ENCODE data around the gene HOXA6.

Gene HOXA6

DNA sequence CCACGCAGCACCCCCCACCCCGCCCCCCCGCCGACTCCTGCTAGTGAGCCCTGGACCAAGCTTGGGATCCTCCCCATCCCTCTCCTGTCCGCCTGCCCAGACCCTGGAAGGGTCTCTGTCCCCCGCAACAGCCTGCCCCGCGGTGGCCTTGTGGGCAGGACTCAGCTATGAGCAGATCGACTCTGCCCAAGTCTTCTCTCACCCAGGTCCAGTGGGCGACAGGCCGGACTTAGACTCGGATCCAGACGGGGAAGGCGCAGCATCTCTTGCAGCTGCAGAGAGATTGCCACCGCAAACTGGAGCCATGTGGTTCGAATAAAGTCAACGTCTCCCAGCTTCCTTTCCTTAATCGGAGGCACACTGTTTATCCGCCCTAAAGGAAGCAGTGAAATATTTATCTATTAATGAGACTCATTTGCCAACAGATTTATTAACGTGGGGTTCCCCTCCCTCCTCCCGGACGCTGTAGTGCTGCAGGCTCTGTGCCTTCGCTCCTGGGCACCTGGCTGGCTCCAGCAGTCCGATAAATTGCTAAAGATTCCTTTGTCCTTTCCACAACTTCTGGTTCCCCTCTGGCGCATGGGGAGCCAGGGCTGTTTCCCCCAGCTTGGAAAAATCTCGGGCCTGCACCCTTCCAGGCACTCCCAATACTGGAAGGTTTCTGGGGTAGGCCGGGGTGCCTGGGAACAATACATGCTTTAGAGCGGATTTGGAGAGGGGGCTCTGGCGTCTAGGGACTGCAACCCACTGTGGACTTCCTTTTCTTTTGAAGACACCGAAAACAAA, 9.5 kb upstream of the HOXA6 start:
- CTCF ChIA-PET, result no interaction called here
- peak overlapping the region; percentile 80 for H3K27ac Mint-ChIP-seq
- H3K4me3 Mint-ChIP-seq, result peak overlapping the region; percentile 48
- H3K9me3 Mint-ChIP-seq, result peaks cover 1% of the 10 kb centered on the region
- H3K36me3 Mint-ChIP-seq, result peaks cover 6% of the 10 kb centered on the region
- H3K4me1 Mint-ChIP-seq, result peaks cover 21% of the 10 kb centered on the region
- peaks cover 100% of the 10 kb centered on the region for H3K27me3 Mint-ChIP-seq
- DNase-seq, result peak; percentile 17

DNA sequence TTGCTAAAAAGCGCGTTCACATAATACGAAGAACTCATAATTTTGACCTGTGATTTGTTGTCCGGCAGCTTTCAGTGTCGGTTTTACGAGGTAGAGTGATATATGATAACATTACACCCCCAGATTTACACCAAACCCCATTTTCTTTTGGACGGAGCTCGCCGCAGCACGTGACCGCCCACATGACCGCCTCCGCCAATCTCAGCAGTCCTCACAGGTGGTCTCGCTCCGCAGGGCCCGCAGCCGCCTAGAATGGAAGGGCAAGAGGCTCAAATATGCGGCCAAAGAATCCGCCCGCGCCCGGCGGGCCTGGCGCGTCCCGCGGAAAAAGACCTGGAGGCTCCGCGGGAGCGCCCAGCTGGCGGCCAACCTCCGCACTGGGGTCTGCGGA, 8.9 kb upstream of the HOXA6 start, which contains the start of gene HOXA7:
HOXA7 (minus strand) TSS at position 168 of the 391 bp plus-strand sequence; CDS start at position 38, 130 bp downstream.
- Mint-ChIP-seq H3K27me3 (peaks cover 100% of the 10 kb centered on the region), H3K27ac (peak within 1 kb of the TSS; percentile 80), H3K4me1 (peaks cover 26% of the 10 kb centered on the region), H3K9me3 (peaks cover 1% of the 10 kb centered on the region), H3K4me3 (peak within 1 kb of the TSS; percentile 48), H3K36me3 (peaks cover 6% of the 10 kb centered on the region)
- no peak for DNase-seq
- CTCF ChIA-PET, result no interaction called here

DNA sequence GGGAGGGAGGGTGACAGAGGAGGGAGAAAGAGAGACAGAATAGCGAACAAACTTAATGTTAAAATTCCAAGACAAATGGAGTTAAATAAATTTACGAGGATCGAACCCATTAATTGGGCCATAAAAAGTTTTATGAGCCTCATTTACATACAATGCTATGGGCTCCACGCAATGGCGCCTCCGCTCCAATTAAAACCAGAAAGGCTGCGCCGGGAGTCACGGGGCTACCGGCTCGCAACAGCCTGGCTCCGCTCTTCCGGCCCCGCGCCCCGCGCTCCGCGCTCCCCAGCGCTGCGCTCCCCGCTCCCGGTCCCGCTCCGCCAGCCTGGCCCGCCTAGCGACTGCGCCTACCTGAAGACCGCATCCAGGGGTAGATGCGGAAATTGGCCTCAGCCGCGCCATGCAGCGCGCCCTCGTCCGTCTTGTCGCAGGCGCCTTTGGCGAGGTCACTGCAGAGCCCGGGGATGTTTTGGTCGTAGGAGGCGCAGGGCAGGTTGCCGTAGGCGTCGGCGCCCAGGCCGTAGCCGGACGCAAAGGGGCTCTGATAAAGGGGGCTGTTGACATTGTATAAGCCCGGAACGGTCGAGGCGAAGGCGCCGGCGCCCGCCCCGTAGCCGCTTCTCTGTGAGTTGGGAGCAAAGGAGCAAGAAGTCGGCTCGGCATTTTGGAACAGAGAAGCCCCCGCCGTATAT, 8.4 kb upstream of the HOXA6 start:
- H3K36me3 Mint-ChIP-seq, result peaks cover 6% of the 10 kb centered on the region
- peaks cover 100% of the 10 kb centered on the region for H3K27me3 Mint-ChIP-seq
- peak overlapping the region; percentile 33 for H3K4me3 Mint-ChIP-seq
- no peak for DNase-seq
- CTCF ChIA-PET, result no interaction called here
- peak overlapping the region; percentile 70 for H3K27ac Mint-ChIP-seq
- H3K9me3 Mint-ChIP-seq, result peaks cover 1% of the 10 kb centered on the region
- H3K4me1 Mint-ChIP-seq, result peaks cover 28% of the 10 kb centered on the region

DNA sequence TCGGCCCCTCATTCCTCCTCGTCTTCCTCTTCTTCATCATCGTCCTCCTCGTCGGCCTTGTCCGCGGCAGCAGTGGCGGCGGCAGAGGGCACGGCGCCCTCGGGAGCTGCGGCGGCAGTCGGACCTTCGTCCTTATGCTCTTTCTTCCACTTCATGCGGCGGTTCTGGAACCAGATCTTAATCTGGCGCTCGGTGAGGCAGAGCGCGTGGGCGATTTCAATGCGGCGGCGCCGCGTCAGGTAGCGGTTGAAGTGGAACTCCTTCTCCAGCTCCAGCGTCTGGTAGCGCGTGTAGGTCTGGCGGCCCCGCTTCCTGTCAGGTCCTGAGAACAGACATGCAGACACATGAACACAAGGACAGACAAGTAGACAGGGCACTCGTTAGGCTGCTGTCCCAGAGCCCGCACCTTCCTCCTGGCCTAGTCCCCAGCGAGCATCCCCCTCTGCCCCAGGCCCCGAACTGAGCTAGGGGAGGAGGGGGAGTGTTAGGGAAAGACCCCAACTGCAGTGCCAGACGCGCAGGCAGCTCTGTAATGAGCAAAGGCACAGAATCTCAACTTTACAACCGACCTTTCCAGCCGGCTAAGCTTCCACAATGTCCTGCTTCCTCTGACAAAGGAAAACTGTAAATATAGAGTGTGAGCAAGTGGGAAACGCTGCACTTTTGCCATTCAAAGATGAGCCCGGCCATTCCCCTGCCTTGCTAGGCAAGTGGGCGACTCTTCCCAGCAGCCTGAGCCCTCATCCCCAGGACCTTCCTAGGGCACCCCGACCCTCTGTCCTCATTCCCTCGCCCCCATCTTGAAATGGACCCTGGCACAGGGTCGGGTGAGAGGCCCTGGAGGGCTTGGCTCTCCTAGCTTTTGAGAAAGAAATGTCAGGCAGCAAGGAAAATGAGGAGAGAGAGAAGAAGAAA, 7.6 kb upstream of the HOXA6 start:
- CTCF ChIA-PET, result no interaction called here
- peaks cover 6% of the 10 kb centered on the region for H3K36me3 Mint-ChIP-seq
- H3K9me3 Mint-ChIP-seq, result peaks cover 1% of the 10 kb centered on the region
- H3K27me3 Mint-ChIP-seq, result peaks cover 100% of the 10 kb centered on the region
- H3K27ac Mint-ChIP-seq, result peak overlapping the region; percentile 61
- H3K4me1 Mint-ChIP-seq, result peaks cover 26% of the 10 kb centered on the region
- peak overlapping the region; percentile 33 for H3K4me3 Mint-ChIP-seq
- no peak for DNase-seq

DNA sequence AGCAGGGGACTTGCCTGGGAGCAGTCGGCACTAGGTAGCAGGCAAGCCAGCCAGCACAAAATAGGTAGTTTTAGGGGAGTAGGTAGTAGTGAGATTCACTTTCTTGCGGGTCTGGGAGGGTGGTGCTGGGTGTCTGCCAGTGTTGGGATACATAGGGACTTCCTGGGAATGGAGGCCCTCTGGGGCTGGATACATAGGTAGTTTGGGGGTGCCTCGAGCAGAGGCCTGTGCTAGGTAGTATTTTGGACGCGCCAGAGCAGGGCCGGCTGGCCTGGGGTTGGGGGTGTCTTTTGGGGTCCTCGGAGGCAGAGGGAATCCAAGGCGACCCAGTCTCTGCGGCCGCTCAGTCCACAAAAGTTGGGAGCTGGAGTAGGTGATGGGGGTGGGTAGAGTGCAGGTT, 6.8 kb upstream of the HOXA6 start:
- Mint-ChIP-seq H3K4me1 (peaks cover 24% of the 10 kb centered on the region), H3K36me3 (peaks cover 6% of the 10 kb centered on the region), H3K27me3 (peaks cover 100% of the 10 kb centered on the region), H3K4me3 (no peak overlapping the region), H3K9me3 (peaks cover 1% of the 10 kb centered on the region), H3K27ac (no peak overlapping the region)
- CTCF ChIA-PET, result no interaction called here
- no peak for DNase-seq

DNA sequence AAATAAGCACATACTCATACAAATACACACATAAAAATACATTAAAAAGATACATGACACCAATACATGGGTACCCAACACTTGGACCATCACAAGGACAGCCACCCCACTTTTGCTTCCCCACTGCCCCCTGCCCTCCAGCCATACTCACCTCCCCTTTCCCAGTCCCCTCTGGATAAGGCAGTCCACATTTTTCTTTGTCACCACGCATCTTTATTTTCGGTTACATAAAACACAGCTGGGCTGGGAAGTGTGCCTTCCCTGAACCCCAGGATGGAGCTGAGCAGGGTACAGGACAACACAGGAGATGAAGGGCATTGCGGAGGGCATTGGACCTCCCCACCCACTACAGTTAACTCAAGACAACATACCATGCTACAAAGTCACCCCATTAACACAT, 6.0 kb upstream of the HOXA6 start:
- Mint-ChIP-seq H3K4me3 (no peak overlapping the region), H3K27ac (peak overlapping the region; percentile 52), H3K27me3 (peaks cover 100% of the 10 kb centered on the region), H3K36me3 (peaks cover 3% of the 10 kb centered on the region), H3K9me3 (peaks cover 1% of the 10 kb centered on the region), H3K4me1 (peaks cover 22% of the 10 kb centered on the region)
- DNase-seq, result no peak
- CTCF ChIA-PET, result no interaction called here

DNA sequence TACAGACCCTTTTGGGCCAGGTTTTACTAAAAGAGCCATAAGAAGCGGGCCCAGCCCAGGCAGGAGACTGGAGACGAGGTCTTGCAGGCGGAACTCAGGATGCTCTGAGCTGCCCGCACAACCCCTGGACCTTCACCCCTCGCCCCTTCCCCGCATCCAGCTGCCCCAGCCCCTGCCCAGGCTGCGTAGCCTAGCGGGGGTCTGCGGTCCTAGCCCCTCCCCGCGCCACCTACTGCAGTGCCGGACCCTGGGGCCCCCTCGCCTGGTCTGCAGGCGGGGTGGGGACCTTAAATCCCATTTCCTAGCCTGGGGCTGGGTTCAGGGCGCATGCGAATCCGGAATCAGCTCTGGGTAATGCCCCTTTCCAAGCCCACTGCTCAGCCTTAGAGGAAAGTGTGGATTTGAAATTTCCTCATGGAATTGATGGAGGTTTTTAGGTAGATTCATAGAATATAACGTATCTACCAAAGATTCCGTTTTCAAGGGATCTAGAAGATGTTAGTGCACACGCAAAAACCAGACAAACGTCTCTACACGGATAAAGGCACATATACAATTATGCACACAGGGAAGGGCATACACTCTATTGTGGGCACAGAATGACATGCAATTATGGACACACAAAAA, 5.4 kb upstream of the HOXA6 start:
- DNase-seq, result no peak
- Mint-ChIP-seq H3K27ac (peak overlapping the region; percentile 52), H3K27me3 (peaks cover 100% of the 10 kb centered on the region), H3K9me3 (peaks cover 1% of the 10 kb centered on the region), H3K36me3 (peaks cover 1% of the 10 kb centered on the region), H3K4me1 (peaks cover 27% of the 10 kb centered on the region), H3K4me3 (no peak overlapping the region)
- CTCF ChIA-PET, result interaction anchor here (1.0 kb wide), 1 partner anchor 56 kb away, joined by 4 read pairs; no protein-coding TSS in a partner anchor

DNA sequence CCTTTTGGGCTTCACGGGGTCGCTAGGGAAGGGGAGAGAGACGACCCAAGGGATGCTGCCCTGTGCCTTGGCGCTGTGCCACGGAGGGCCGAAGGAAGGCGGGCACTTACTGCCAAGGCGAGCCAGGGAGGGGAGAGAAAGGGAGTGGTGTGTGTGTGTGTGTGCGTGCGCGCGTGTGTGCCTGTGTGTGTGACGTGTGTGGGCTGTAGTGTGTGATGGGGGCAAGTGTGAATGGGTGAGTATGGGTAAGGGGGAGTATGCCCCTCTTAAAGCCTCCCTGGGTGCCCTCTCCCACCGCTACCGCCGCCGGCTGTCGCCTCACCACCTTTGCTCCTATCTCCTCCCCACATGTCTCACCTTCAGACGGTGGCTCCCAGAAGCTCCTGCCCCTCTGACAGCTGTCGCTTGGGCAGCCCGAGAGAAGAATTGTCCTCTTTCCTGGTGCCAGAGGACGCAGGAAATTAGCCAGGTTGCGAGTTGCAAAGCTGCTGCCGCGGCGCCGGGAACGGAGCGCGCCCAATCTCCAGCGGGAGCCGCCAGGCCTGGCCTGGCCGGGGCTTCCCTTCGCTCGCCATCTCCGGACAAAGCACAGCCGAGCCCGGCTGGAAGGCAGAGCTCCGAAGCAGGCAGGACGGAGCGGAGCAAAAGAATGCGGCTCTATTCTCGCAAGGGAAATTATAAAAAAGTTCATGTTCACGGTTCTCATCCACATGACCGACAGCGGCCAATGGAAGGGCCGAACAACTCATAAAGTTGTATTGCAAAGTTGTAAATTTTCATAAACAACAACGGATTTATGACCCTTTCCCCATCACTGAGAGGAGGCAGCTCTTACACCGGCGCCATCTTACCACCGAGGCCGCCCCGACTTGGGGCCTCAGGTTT, 4.6 kb upstream of the HOXA6 start, which contains the start of gene HOXA3:
HOXA3 (minus strand) TSS at position 653 of the 885 bp plus-strand sequence. CDS start 41,943 bp downstream, outside the sequence.
- Mint-ChIP-seq H3K36me3 (peaks cover 1% of the 10 kb centered on the region), H3K4me3 (peak within 1 kb of the TSS; percentile 54), H3K4me1 (peaks cover 27% of the 10 kb centered on the region), H3K27ac (peak within 1 kb of the TSS; percentile 71), H3K9me3 (peaks cover 1% of the 10 kb centered on the region), H3K27me3 (peaks cover 100% of the 10 kb centered on the region)
- no peak for DNase-seq
- CTCF ChIA-PET, result interaction anchor here (1.0 to 1.7 kb wide), 2 partner anchors 55 to 56 kb away, joined by 4 to 6 read pairs; partner anchors contain the start of gene HOXA1

DNA sequence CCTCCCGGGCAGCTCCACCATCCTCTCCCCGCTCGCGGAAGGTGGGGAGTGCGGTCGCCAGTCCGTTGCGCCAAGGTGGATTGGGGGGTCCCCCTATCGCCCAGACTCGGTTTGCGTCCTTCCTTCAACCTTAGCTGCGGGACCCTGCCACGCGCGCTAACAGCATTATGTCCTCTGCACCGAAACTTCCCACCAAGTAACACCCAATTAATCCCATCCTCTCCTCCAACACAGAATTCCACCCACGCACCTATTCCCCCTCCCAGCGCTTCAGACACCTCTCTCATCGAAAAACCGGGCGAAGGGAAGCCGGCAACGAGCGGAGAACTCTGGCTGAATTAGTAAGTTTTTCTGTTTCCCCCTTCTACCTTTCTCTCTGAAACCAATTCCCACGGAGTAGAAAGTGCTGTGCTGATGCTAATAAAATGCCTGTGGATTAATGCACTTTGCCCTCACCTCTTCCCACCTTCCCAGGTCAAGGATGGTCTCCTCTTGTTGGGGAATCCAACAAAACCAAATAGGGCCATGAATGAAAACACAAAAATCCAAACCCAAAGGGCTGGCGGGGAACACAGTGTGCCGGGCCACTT, 3.9 kb upstream of the HOXA6 start:
- Mint-ChIP-seq H3K27me3 (peaks cover 100% of the 10 kb centered on the region), H3K36me3 (peaks cover 1% of the 10 kb centered on the region), H3K4me1 (peaks cover 27% of the 10 kb centered on the region), H3K9me3 (peaks cover 1% of the 10 kb centered on the region), H3K27ac (peak overlapping the region; percentile 71), H3K4me3 (peak overlapping the region; percentile 54)
- no peak for DNase-seq
- CTCF ChIA-PET, result interaction anchor here (0.8 to 2.0 kb wide), 6 partner anchors 10 to 89 kb away, joined by 3 to 15 read pairs (median 4); partner anchors contain the start of gene HOXA1

DNA sequence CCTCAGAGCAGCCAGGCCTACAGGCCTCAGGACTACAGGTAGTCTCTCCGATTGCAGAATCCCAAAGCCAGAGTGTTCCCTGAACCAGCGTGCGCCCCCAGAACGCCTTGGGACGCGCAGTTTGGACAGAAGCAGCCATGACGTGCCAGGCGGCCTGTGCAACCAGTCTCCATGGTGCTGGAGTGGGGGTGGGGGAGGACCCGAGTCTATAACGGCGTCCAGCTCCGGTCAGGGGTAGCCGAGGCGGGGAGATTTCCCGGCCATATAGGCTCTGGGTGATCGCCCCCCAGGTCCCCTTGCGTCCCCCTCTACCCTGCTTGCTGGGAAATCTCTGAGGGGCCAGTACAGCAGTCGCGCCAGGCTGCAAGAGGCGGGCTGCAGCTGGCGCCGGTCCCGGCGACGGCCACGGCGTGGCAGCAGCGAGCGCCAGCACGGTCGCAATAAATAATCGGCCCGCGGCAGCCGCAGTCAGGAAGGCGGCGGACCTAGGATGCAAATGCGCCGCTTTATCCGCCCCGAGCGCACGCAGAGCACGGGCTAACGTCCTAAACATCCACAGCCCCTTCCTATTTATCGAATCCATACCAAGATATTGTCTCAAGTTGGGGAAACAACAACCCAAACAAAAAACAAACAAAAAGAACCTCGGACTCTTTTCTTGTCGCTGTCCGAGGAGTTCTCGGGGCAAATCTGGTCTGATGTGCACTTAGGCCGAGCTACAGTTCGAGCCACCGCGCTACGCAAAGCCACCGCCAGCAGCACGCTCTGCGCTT, 3.2 kb upstream of the HOXA6 start:
- Mint-ChIP-seq H3K27me3 (peaks cover 100% of the 10 kb centered on the region), H3K27ac (no peak overlapping the region), H3K9me3 (peaks cover 1% of the 10 kb centered on the region), H3K4me3 (peak overlapping the region; percentile 54), H3K4me1 (peaks cover 27% of the 10 kb centered on the region), H3K36me3 (peaks cover 1% of the 10 kb centered on the region)
- CTCF ChIA-PET, result interaction anchor here (0.8 to 2.0 kb wide), 8 partner anchors 11 to 470 kb away, joined by 3 to 15 read pairs (median 4); partner anchors contain the start of gene HOXA1
- peak; percentile 63 for DNase-seq

DNA sequence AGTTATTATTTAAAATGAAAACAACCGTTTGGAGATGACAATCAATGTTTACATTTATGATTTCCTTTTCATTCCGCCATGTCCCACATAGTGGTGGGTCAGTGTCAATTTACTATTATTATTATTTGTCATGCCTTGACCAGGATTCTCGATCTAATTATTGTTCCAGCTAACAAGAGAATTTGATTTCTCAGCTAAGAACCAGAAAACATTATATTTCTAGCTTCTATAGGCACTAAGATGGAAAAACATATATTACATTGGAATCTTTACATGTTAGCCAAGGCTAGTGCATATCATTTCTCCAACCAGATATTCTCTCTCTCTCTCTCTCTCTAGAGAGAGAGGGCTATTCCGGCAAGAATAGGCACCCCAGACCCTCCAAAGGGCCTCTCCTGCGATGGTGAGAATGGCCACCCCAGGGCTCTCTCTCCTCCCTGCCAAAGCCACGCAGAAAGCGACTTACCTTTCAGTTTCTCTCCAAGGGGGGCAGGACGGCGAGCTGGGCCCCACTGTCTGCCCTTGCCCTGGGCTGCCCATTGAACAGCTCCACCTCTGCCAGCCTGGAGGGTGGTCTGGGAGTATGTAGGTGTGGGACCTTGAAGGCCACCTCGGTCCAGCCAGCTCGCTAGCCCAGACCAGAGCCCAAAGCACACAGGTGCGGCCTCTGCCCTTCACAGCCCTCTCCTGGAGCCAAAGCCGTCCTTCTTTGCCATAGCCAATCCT, 2.4 kb upstream of the HOXA6 start:
- no peak for DNase-seq
- CTCF ChIA-PET, result interaction anchor here (0.9 to 2.0 kb wide), 13 partner anchors 12 to 469 kb away, joined by 3 to 15 read pairs (median 4); partner anchors contain the start of gene HOXA1
- Mint-ChIP-seq H3K4me1 (peaks cover 23% of the 10 kb centered on the region), H3K27me3 (peaks cover 100% of the 10 kb centered on the region), H3K36me3 (peaks cover 1% of the 10 kb centered on the region), H3K9me3 (no peaks in the 10 kb centered on the region), H3K4me3 (peak overlapping the region; percentile 23), H3K27ac (no peak overlapping the region)

Data from activated naive CD4-positive, alpha-beta T cell treated with anti-CD3 and anti-CD28 coated beads, Interleukin-2, amount 10 ng/mL, durations not matched to agents 7 days and 5 days (primary cell).